Measurements from ENCODE around the gene FEZ2. TPM values are rescaled to one million over a fixed set of nuclear protein-coding genes. Genes with fewer than 3 reads are reported as not detected.
A peak's percentile ranks its signal among the peaks of the same experiment; 100 is the strongest.
"Not testable (repeated sequence)": the region's sequence is repeated elsewhere in the genome, so short reads cannot be mapped to it uniquely, and the experiment has no call there.

Gene FEZ2
- total RNA-seq, 1 donor = 62.8 TPM

DNA sequence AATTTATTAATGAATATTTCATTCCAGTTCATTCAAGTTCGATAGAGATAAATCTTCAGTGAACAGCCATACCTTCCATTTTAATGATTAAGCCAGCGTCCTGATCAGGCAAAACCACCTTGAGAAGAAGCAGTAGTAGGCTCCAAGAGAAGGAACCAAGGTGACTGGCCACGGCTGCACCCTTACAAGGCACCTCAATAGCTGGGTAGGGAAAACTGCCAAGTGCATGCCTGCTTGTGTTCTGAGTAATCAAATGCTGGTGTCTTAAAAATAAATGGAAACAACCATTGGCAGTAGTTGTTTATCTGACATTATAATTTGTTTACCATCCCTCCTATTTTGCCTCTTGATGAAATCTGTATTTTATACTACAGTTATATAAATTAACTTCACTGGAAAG is 10.0 kb upstream of the FEZ2 start:
- H3K4me3 ChIP-seq (ENCODE audit: low read depth, low read length) = no peak overlapping the region
- TF ChIP-seq, protein P1, sequence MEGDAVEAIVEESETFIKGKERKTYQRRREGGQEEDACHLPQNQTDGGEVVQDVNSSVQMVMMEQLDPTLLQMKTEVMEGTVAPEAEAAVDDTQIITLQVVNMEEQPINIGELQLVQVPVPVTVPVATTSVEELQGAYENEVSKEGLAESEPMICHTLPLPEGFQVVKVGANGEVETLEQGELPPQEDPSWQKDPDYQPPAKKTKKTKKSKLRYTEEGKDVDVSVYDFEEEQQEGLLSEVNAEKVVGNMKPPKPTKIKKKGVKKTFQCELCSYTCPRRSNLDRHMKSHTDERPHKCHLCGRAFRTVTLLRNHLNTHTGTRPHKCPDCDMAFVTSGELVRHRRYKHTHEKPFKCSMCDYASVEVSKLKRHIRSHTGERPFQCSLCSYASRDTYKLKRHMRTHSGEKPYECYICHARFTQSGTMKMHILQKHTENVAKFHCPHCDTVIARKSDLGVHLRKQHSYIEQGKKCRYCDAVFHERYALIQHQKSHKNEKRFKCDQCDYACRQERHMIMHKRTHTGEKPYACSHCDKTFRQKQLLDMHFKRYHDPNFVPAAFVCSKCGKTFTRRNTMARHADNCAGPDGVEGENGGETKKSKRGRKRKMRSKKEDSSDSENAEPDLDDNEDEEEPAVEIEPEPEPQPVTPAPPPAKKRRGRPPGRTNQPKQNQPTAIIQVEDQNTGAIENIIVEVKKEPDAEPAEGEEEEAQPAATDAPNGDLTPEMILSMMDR (IDR thresholded peaks at IDR 0.05; ENCODE audit: insufficient read depth, low read length) = no peak
- no peak for DNase-seq (ENCODE audit: low read depth)

DNA sequence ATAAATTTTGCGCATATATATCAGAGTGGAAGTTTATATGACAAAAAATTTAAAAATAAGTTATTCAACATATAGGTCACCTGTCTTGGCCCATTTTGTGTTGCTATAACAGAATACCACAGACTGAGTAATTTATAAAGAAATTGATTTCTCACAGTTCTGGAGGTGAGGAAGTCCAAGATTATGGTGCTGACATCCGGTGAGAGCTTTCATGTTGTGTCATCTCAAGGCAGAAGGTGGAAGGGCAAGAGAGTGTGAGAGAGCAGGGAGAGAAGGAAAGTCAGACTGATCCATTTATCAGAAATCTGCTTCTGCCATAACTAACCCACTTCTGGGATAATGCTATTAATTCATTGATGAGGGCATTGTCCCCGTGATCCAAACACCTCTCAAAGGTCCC is 9.0 kb upstream of the FEZ2 start:
- TF ChIP-seq, protein P1 (IDR thresholded peaks at IDR 0.05; ENCODE audit: insufficient read depth, low read length) = no peak
- DNase-seq (ENCODE audit: low read depth) = no peak

DNA sequence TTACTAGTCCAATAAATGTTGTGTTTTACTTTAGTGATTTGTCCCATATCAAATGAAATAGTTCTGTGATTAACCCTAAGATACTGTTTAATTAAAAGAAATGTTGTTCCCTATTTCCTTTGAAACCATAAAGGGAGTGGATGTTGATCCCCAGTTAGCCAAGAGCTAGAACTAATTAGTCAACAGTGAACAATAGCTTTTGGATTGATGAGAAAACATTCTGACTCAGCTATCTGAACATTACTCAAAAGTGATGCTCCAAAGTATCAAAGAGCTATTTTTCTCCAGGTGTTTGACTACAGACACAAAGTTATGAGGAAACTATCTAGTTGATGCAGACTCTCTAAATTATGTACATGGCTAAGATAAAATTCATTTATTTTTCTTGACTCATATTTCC is 7.3 kb upstream of the FEZ2 start:
- TF ChIP-seq, protein P1 (IDR thresholded peaks at IDR 0.05; ENCODE audit: insufficient read depth, low read length) = no peak
- H3K4me3 ChIP-seq (ENCODE audit: low read depth, low read length) = no peak overlapping the region
- DNase-seq (ENCODE audit: low read depth) = no peak

More for the DNA sequence above, 9.0 kb upstream of the FEZ2 start:
- H3K4me3 ChIP-seq (ENCODE audit: low read depth, low read length) = no peak overlapping the region

DNA sequence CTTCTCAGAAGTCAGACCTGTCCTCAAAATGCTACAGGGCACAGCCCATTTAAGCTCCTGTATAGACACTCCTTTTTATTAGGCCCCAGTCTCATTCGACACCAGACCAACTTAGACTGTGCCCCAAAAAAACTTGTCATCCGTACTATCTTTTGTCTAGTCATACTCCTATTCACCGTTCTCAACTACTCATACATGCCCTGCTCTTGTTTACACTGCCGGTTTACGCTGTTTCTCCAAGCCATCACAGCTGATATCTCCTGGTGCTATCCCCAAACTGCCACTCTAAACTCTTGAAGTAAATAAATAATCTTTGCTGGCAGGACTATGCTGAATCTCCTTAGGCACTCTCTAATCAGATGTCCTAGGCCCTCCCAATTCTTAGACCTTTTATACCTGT is 5.7 kb upstream of the FEZ2 start:
- DNase-seq (ENCODE audit: low read depth) = not testable (repeated sequence)

DNA sequence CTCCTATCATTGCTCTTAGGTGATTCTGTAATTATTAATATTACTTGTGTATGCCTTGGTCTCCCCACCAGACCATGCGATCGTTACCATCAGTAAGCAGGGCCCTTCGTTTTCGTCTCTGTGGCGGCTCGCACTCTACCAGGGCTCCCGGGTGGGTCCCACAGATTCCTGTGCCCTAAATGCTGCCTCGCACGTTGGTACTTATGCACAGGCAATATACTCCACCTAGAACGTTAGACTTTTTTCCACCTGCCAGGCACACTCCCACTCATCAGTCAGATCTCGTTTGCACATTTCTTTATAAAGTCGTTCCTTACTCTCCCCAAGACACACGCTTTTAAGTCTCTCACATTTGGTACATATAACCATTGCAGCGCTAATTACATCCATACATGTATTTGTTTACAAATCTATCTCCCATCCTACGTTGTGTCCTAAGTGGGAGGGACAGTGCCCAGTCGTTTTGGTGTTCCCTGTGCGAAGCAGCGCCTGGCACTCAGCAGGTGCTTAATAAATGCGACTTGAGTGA is 901 bp downstream of the FEZ2 start:
- TF ChIP-seq, protein P1 (IDR thresholded peaks at IDR 0.05; ENCODE audit: insufficient read depth, low read length) = no peak
- DNase-seq (ENCODE audit: low read depth) = no peak
- peak overlapping the region; percentile 90 for H3K4me3 ChIP-seq (ENCODE audit: low read depth, low read length)

More for the DNA sequence above, 5.7 kb upstream of the FEZ2 start:
- H3K4me3 ChIP-seq (ENCODE audit: low read depth, low read length) = not testable (repeated sequence)

DNA sequence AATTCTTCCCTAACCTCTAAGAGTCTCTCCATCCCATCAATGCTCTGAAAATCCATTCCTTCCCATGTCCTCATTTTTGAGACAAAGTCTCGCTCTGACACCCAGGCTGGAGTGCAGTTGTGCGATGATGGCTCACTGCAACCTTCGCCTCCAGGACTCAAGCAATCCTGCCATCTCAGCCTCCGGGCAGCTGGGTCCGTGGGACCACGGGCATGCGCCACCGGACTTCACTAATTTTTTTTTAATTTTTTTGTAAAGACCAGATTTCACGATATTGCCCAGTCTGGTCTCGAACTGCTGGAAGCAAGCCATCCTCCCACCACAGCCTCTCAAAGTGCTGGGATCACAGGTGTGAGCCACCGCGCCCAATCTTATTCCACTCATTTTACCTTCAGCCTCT is 1.6 kb downstream of the FEZ2 start:
- TF ChIP-seq, protein P1 (IDR thresholded peaks at IDR 0.05; ENCODE audit: insufficient read depth, low read length) = no peak
- no peak for DNase-seq (ENCODE audit: low read depth)
- H3K4me3 ChIP-seq (ENCODE audit: low read depth, low read length) = peak overlapping the region; percentile 90

DNA sequence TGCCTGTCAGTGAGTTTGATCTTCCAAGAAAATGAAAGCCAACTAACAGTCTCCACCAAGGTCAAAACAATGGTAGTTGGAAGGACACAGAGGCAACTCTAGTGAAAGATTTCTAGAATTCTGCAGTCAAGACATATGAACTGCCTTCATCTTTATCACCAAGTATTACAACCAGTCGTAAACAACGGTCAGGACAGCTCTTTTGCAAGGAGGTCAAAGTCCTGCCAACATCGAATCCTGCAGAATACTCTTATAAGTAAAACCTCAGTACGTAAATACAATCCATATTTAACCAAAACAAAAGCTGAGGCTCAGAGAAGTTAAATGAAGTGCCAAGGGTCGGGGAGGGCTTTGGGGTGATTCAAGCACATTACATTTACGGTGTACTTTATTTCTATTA is 3.1 kb downstream of the FEZ2 start:
- DNase-seq (ENCODE audit: low read depth) = no peak
- TF ChIP-seq, protein P1 (IDR thresholded peaks at IDR 0.05; ENCODE audit: insufficient read depth, low read length) = no peak
- H3K4me3 ChIP-seq (ENCODE audit: low read depth, low read length) = no peak overlapping the region
